GM23338 (cell line): Measurements from ENCODE around the gene FMN1. TPM values are rescaled to one million over a fixed set of nuclear protein-coding genes. Genes with fewer than 3 reads are reported as not detected.

Experiments
- ATAC-seq: fragments of 200-7000 bp; cut with Tn5 transposase; 3 replicates; pipeline ENCODE4 v1.9.1; 2020
- DNase-seq: peaks from one replicate; pipeline ENCODE4 v3.0.0-alpha.2; 2015; ENCODE audit warnings: low spot score
- H2AFZ ChIP-seq: fragments of 200-600 bp; sonication (generic); 2 replicates; pipeline ENCODE4 v1.8.0; 2016; ENCODE audit warnings: antibody characterized with exemption, mild to moderate bottlenecking, moderate library complexity
- H3F3A ChIP-seq: fragments of 200-600 bp; sonication (generic); replicated peaks from 2 replicates; pipeline ENCODE4 v1.8.0; 2017; ENCODE audit warnings: antibody characterized with exemption, mixed run types, low read depth
- H3K27ac ChIP-seq: fragments of 200-600 bp; sonication (generic); 2 replicates; pipeline ENCODE4 v1.6.1; 2016; ENCODE audit warnings: low read depth
- H3K27me3 ChIP-seq: fragments of 200-600 bp; sonication (generic); 2 replicates; pipeline ENCODE4 v1.8.0; 2016; ENCODE audit warnings: mild to moderate bottlenecking, mixed run types, moderate library complexity; ENCODE audit not compliant: insufficient read depth
- H3K36me3 ChIP-seq: fragments of 200-600 bp; sonication (generic); 2 replicates; pipeline ENCODE4 v1.8.0; 2016; ENCODE audit warnings: mild to moderate bottlenecking; ENCODE audit not compliant: insufficient read depth
- H3K4me1 ChIP-seq: fragments of 200-600 bp; sonication (generic); 2 replicates; pipeline ENCODE4 v1.8.0; 2016; ENCODE audit warnings: mild to moderate bottlenecking, moderate library complexity; ENCODE audit not compliant: insufficient read depth
- H3K4me2 ChIP-seq: fragments of 200-600 bp; sonication (generic); 2 replicates; pipeline ENCODE4 v1.7.1; 2017; ENCODE audit warnings: mixed run types
- H3K4me3 ChIP-seq: fragments of 200-600 bp; sonication (generic); 2 replicates; pipeline ENCODE4 v1.6.1; 2016; ENCODE audit warnings: mixed run types
- H3K79me2 ChIP-seq: fragments of 200-600 bp; sonication (generic); replicated peaks from 2 replicates; pipeline ENCODE4 v1.8.0; 2017; ENCODE audit warnings: mild to moderate bottlenecking; ENCODE audit not compliant: insufficient read depth
- H3K9me2 ChIP-seq: fragments of 200-600 bp; sonication (generic); 2 replicates; pipeline ENCODE4 v1.8.0; 2017; ENCODE audit not compliant: insufficient read depth
- H4K20me1 ChIP-seq: fragments of 200-600 bp; sonication (generic); replicated peaks from 2 replicates; pipeline ENCODE4 v1.8.0; 2017; ENCODE audit warnings: mild to moderate bottlenecking; ENCODE audit not compliant: insufficient read depth
- H3K27ac Mint-ChIP-seq: 2 replicates; pipeline ENCODE4 v1.8.0; 2020; ENCODE audit warnings: inconsistent platforms, mild to moderate bottlenecking, moderate library complexity, mixed read lengths
- H3K27me3 Mint-ChIP-seq: 3 replicates; pipeline ENCODE4 v1.8.0; 2022; ENCODE audit warnings: low read depth, mild to moderate bottlenecking, moderate library complexity, mixed read lengths, inconsistent platforms; ENCODE audit not compliant: insufficient read depth, poor library complexity
- H3K36me3 Mint-ChIP-seq: 3 replicates; pipeline ENCODE4 v1.8.0; 2021; ENCODE audit warnings: low read depth, mild to moderate bottlenecking, inconsistent platforms, moderate library complexity, mixed read lengths
- H3K4me1 Mint-ChIP-seq: 3 replicates; pipeline ENCODE4 v1.8.0; 2020; ENCODE audit warnings: mild to moderate bottlenecking, inconsistent platforms, mixed read lengths
- H3K4me3 Mint-ChIP-seq: 3 replicates; pipeline ENCODE4 v1.8.0; 2021; ENCODE audit warnings: moderate library complexity, mild to moderate bottlenecking, inconsistent platforms, mixed read lengths
- H3K9me3 Mint-ChIP-seq: 3 replicates; pipeline ENCODE4 v1.8.0; 2020; ENCODE audit warnings: moderate library complexity, mild to moderate bottlenecking, inconsistent platforms, mixed read lengths
- CTCF ChIP-seq, 2 experiments: fragments of 200-600 bp in 1 of 2; sonication (generic) in 1 of 2; conservative IDR thresholded peaks; 2 replicates each; pipeline versions ENCODE4 v1.5.1 to v1.6.1; 2016 to 2017; ENCODE audit warnings: antibody characterized with exemption in 2 of 2, low read depth in 2 of 2, mild to moderate bottlenecking in 2 of 2, moderate library complexity in 1 of 2
- POLR2AphosphoS5 ChIP-seq: IDR thresholded peaks from 2 replicates; pipeline ENCODE4 v1.6.1; 2016; ENCODE audit warnings: antibody characterized with exemption, low read depth
- ZNF462 ChIP-seq: fragments of 250-450 bp; sonication (Bioruptor Pico); IDR thresholded peaks from 2 replicates; pipeline ENCODE4 v1.5.0; 2020; ENCODE audit warnings: mild to moderate bottlenecking, moderate library complexity
- polyA plus RNA-seq: library from polyadenylated mRNA; unstranded; fragments of >200 nt; fragmentation: Nextera tagmentation; extraction: Ambion mirVana; gene quantifications from 2 replicates; pipeline ENCODE4 v1.2.1, GENCODE V29; 2016
- total RNA-seq: library from RNA; depleted of rRNA; stranded (reverse); fragments of >200 nt; shearing (Covaris generic); gene quantifications from 2 replicates; pipeline ENCODE4 v1.2.3, GENCODE V29; 2014

The FMN1 gene
- total and polyA plus RNA-seq, 2 experiments from 2014 or later, result 1.2 to 1.6 TPM

- no peak for TF ChIP-seq ZNF462 (CRISPR knock-in tag)
- TF ChIP-seq POLR2AphosphoS5, result no peak
Measured at GRCh38 chr15:33068511-33068990, 126.0 kb downstream of the FMN1 start (continued).

GRCh38 chr15:33068007-33068481 lies 126.5 kb downstream of the FMN1 start:
- peak; percentile 57 for DNase-seq
- peak; percentile 81 for ATAC-seq
- peaks cover 43% of the 10 kb centered on the region for H3K4me1 ChIP-seq
- H3K27ac Mint-ChIP-seq, result peak overlapping the region; percentile 82
- H3K4me2 ChIP-seq, result peak overlapping the region; percentile 77
- peak overlapping the region; percentile 44 for H3K4me3 ChIP-seq
- no peaks in the 10 kb centered on the region; the same call in 2 of the 3 replicates for H3K36me3 Mint-ChIP-seq
- no peaks in the 10 kb centered on the region; the same call in none of the 2 replicates for H3F3A ChIP-seq
- H3K4me1 Mint-ChIP-seq, result peaks cover 47% of the 10 kb centered on the region
- H4K20me1 ChIP-seq, result no peaks in the 10 kb centered on the region
- no peaks in the 10 kb centered on the region for H3K36me3 ChIP-seq
- H3K9me2 ChIP-seq, result 0 out of 2 replicates have a peak, but pooled peaks cover 7% of the 10 kb centered on the region
- no peaks in the 10 kb centered on the region for H3K9me3 Mint-ChIP-seq
- peak overlapping the region; percentile 47 for H3K4me3 Mint-ChIP-seq
- H3K79me2 ChIP-seq, result no peaks in the 10 kb centered on the region
- TF ChIP-seq CTCF (conservative IDR thresholded peaks at IDR 0.05; ENCODE audit: low read depth in 2 of 2), result no peak
- peak; percentile 55; the same call in 1 of the 2 replicates for TF ChIP-seq ZNF462 (CRISPR knock-in tag)
- H3K27ac ChIP-seq, result peak overlapping the region; percentile 97
- H3K27me3 Mint-ChIP-seq, result peaks cover 13% of the 10 kb centered on the region
- H2AFZ ChIP-seq, result 0 out of 2 replicates have a peak overlapping the region, but pooled peaks have one; percentile 14
- H3K27me3 ChIP-seq, result no peaks in the 10 kb centered on the region
